Measurements from ENCODE around the gene DPP10. TPM values are rescaled to one million over a fixed set of nuclear protein-coding genes. Genes with fewer than 3 reads are reported as not detected.

DPP10 gene
- total and polyA plus RNA-seq, 9 donors = 0.12 to 5.9 (median 0.64) TPM; not detected in 3

DNA sequence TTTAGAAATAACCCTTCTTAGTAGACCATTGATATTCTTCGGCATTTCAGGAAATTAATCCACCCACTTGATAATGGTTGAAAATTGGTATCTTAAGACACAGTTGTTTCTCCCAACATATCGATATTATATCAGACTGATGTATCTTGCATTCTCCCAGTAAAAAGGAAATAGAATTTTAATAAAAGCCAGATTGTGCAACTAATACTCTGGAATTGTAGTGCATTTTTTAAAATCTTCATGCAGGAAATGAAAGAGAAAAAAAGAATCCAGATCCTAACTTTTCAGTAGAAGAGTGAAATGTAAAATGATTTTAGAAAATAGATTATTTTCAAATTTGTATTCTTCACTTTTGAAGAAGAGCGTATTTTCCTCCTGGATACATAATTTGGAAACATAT lies 1168.4 kb downstream of the DPP10 start:
- TF ChIP-seq EP300 (IDR thresholded peaks at IDR 0.05) (no peak), POLR2A (IDR thresholded peaks at IDR 0.05) (no peak)
- TF ChIP-seq, protein P1, sequence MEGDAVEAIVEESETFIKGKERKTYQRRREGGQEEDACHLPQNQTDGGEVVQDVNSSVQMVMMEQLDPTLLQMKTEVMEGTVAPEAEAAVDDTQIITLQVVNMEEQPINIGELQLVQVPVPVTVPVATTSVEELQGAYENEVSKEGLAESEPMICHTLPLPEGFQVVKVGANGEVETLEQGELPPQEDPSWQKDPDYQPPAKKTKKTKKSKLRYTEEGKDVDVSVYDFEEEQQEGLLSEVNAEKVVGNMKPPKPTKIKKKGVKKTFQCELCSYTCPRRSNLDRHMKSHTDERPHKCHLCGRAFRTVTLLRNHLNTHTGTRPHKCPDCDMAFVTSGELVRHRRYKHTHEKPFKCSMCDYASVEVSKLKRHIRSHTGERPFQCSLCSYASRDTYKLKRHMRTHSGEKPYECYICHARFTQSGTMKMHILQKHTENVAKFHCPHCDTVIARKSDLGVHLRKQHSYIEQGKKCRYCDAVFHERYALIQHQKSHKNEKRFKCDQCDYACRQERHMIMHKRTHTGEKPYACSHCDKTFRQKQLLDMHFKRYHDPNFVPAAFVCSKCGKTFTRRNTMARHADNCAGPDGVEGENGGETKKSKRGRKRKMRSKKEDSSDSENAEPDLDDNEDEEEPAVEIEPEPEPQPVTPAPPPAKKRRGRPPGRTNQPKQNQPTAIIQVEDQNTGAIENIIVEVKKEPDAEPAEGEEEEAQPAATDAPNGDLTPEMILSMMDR (IDR thresholded peaks at IDR 0.05) = no peak
- Histone ChIP-seq H3K27ac (no peak overlapping the region), H3K4me3 (no peak overlapping the region), H3K4me1 (ENCODE audit: insufficient read depth) (no peaks in the 10 kb centered on the region), H3K27me3 (no peaks in the 10 kb centered on the region), H3K36me3 (no peaks in the 10 kb centered on the region), H3K9me3 (no peaks in the 10 kb centered on the region)
- DNase-seq = no peak
- WGBS, 3 donors = 87 to 90% (median 87%) methylated on average over 3 of the region's 3 CpGs
- intact Hi-C loops (cut with DNase I) = no loop called here

DNA sequence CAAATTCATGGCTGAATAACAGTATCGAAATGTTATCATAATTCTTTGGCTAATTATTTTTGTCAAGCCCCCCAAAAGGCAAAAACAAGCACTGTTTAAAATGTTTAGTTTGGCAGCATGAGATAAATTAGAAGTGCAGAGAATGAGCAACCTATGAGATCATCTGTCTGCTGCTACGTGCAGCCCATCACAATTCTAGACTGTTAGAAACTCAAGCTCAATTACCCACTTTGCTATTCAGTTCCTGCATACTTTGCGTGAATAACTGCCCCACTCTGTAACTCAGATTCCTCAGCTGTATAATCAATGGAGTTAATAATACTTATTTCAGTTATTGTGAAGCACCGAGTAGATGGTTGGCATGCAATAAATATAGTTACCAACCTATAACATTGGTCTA lies 1181.9 kb downstream of the DPP10 start:
- TF ChIP-seq POLR2A (IDR thresholded peaks at IDR 0.05) (no peak), EP300 (IDR thresholded peaks at IDR 0.05) (no peak)
- TF ChIP-seq, protein P1 (IDR thresholded peaks at IDR 0.05) = no peak
- Histone ChIP-seq H3K9me3 (no peaks in the 10 kb centered on the region), H3K36me3 (no peaks in the 10 kb centered on the region), H3K27ac (no peak overlapping the region), H3K4me3 (no peak overlapping the region), H3K4me1 (ENCODE audit: insufficient read depth) (no peaks in the 10 kb centered on the region), H3K27me3 (no peaks in the 10 kb centered on the region)
- DNase-seq = no peak
- 38 to 46% (median 41%) methylated on average over 4 of the region's 4 CpGs for WGBS, 3 donors
- intact Hi-C loops (cut with DNase I) = no loop called here

DNA sequence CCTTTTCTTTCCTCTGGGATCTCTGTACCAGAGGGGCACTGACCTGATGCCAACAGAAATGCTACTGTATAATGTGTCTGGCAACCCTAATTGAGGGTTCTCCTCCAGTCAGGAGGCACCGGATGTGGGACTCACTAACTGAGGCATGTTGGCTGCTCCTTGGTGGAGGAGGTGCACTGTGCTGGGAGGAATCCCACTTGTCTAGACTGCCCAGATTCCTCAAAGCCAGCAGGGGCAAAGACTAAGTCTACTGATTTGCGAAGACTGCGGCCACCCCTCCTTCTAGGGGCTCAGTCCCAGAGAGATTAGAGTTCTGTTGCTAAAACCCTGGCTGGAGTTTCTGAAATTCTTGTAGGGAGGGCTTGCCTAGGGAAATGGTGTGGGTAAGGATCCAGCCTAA lies 1192.1 kb downstream of the DPP10 start:
- H3K36me3 ChIP-seq = no peaks in the 10 kb centered on the region

DNA sequence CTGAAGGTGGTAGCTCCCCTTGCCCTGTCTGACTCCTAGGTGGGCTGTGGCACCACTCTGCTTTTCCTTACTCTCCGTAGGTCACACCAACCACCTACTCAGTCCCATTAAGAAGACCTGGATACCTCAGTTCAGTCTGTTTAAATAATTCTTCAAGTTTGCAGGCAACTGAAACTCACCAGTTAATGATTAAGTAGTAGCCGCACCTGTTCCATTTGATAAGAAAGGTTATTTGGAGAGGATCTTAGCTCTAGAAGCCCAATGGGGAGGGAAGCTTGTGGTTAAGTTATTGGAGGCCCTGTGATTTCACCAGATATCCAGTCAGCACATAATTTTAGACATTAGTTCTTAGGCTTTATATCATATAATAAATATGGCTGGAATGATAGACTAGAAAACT lies 1193.0 kb downstream of the DPP10 start:
- TF ChIP-seq, protein P1 (IDR thresholded peaks at IDR 0.05) = no peak
- TF ChIP-seq EP300 (IDR thresholded peaks at IDR 0.05) (no peak), POLR2A (IDR thresholded peaks at IDR 0.05) (no peak)
- H3K36me3 ChIP-seq = no peaks in the 10 kb centered on the region
- no peaks in the 10 kb centered on the region for H3K4me1 ChIP-seq (ENCODE audit: insufficient read depth)
- H3K27me3 ChIP-seq = no peaks in the 10 kb centered on the region
- no peak overlapping the region for H3K4me3 ChIP-seq
- no peaks in the 10 kb centered on the region for H3K9me3 ChIP-seq
- 85 to 89% (median 88%) methylated on average over 2 of the region's 2 CpGs for WGBS, 3 donors
- DNase-seq = no peak
- H3K27ac ChIP-seq = no peak overlapping the region
- intact Hi-C loops (cut with DNase I) = no loop called here

More for the DNA sequence above, 1192.1 kb downstream of the DPP10 start:
- TF ChIP-seq EP300 (IDR thresholded peaks at IDR 0.05) = no peak
- TF ChIP-seq POLR2A (IDR thresholded peaks at IDR 0.05) = no peak
- TF ChIP-seq, protein P1 (IDR thresholded peaks at IDR 0.05) = no peak
- no peak for DNase-seq
- Histone ChIP-seq H3K4me1 (ENCODE audit: insufficient read depth) (no peaks in the 10 kb centered on the region), H3K9me3 (no peaks in the 10 kb centered on the region), H3K4me3 (no peak overlapping the region), H3K27me3 (no peaks in the 10 kb centered on the region), H3K27ac (no peak overlapping the region)
- intact Hi-C loops (cut with DNase I) = no loop called here
- WGBS, 3 donors = 88 to 93% (median 92%) methylated on average over 3 of the region's 3 CpGs

DNA sequence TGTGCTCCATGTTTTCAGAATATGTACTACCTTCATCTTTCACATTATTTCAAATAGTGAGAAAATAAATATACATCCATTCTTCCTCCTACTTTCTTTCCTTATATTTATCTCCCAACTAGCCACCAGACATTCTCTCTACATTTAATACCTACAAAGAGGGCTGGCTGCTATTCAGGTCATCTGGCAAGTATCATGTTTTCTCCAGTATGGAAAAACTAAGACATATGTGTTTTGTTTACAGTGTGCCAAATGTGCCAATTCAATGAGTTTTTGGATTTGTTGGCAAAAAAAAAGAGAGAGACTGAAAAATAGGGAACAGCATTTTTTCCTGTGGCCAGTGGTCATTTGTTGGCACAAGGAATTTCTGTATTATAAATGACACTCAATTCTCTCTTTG lies 1207.3 kb downstream of the DPP10 start:
- no peak for DNase-seq
- TF ChIP-seq EP300 (IDR thresholded peaks at IDR 0.05) (no peak), POLR2A (IDR thresholded peaks at IDR 0.05) (no peak)
- TF ChIP-seq, protein P1 (IDR thresholded peaks at IDR 0.05) = no peak
- intact Hi-C loops (cut with DNase I) = no loop called here
- no peaks in the 10 kb centered on the region for H3K4me1 ChIP-seq (ENCODE audit: insufficient read depth)
- H3K36me3 ChIP-seq = no peaks in the 10 kb centered on the region
- H3K4me3 ChIP-seq = no peak overlapping the region
- no peak overlapping the region for H3K27ac ChIP-seq
- H3K9me3 ChIP-seq = no peaks in the 10 kb centered on the region
- no peaks in the 10 kb centered on the region for H3K27me3 ChIP-seq
